H1 (cell line): ENCODE data around the gene MMP1. TPM values are rescaled to one million over a fixed set of nuclear protein-coding genes. Genes with fewer than 3 reads are reported as not detected.

ENCODE experiments used
- polyA plus RNA-seq, 7 experiments: library from polyadenylated mRNA; depleted of rRNA in 3 of 7; stranded (reverse) in 5 of 7; unstranded in 2 of 7; fragments of >200 nt in 5 of 7; fragments of 200-250 nt in 2 of 7; gene quantifications; 1 replicate in 5 of 7; 2 replicates in 1 of 7; 4 replicates in 1 of 7; pipeline versions ENCODE4 v1.2.1 to v1.2.3, GENCODE V29; 2011 to 2013; ENCODE audit warnings: missing spikeins in 2 of 7, mixed read lengths in 2 of 7
- total RNA-seq: library from RNA; stranded (reverse); fragmentation: NEBNext Ultra II Directional; extraction: Animal tissue kit (Norgen Biotek cat#: 25700); gene quantifications from 2 replicates; pipeline ENCODE4 v1.2.1, GENCODE V29; 2021
- TF ChIP-seq, protein P1 (sequence below): fragments of 300-600 bp; sonication (generic); IDR thresholded peaks from 2 replicates; pipeline ENCODE4 v1.7.1; 2012; ENCODE audit warnings: low read length, moderate library complexity, mild to moderate bottlenecking, inconsistent platforms; ENCODE audit not compliant: insufficient replicate concordance

The MMP1 gene
- total and polyA plus RNA-seq, 2 of the 8 experiments (the other 6 are each of a cell fraction or from before 2014, with no cell fraction given) = not detected

DNA sequence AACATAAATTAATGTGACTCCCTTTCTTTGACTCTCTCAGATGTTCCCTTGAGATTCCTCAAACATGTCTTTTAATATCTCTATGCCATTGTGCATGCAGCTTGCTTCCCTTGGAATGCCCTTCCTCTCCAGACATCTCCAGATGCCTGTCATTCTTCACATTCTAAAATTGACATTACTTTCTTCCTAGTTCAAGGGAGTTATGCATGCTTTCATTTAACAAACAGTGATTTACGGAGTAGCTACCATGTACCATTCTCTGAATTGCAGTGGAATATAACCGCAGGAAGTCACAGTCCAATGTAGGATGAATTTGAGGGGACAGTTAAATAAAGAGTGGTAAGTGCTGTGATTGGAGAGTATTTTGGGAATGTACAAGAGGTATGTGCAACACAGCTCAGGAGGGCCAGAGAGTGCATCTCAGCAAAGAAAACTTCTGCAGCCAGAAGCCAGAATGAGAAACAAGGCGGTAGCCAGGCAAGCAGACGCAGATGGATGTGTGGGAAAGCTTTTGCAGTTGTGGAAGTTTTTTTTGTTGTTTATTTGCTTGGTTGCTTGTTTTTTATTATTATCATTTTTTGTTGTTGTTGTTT is 36.2 kb downstream of the MMP1 start (continued):
- TF ChIP-seq, protein P1, sequence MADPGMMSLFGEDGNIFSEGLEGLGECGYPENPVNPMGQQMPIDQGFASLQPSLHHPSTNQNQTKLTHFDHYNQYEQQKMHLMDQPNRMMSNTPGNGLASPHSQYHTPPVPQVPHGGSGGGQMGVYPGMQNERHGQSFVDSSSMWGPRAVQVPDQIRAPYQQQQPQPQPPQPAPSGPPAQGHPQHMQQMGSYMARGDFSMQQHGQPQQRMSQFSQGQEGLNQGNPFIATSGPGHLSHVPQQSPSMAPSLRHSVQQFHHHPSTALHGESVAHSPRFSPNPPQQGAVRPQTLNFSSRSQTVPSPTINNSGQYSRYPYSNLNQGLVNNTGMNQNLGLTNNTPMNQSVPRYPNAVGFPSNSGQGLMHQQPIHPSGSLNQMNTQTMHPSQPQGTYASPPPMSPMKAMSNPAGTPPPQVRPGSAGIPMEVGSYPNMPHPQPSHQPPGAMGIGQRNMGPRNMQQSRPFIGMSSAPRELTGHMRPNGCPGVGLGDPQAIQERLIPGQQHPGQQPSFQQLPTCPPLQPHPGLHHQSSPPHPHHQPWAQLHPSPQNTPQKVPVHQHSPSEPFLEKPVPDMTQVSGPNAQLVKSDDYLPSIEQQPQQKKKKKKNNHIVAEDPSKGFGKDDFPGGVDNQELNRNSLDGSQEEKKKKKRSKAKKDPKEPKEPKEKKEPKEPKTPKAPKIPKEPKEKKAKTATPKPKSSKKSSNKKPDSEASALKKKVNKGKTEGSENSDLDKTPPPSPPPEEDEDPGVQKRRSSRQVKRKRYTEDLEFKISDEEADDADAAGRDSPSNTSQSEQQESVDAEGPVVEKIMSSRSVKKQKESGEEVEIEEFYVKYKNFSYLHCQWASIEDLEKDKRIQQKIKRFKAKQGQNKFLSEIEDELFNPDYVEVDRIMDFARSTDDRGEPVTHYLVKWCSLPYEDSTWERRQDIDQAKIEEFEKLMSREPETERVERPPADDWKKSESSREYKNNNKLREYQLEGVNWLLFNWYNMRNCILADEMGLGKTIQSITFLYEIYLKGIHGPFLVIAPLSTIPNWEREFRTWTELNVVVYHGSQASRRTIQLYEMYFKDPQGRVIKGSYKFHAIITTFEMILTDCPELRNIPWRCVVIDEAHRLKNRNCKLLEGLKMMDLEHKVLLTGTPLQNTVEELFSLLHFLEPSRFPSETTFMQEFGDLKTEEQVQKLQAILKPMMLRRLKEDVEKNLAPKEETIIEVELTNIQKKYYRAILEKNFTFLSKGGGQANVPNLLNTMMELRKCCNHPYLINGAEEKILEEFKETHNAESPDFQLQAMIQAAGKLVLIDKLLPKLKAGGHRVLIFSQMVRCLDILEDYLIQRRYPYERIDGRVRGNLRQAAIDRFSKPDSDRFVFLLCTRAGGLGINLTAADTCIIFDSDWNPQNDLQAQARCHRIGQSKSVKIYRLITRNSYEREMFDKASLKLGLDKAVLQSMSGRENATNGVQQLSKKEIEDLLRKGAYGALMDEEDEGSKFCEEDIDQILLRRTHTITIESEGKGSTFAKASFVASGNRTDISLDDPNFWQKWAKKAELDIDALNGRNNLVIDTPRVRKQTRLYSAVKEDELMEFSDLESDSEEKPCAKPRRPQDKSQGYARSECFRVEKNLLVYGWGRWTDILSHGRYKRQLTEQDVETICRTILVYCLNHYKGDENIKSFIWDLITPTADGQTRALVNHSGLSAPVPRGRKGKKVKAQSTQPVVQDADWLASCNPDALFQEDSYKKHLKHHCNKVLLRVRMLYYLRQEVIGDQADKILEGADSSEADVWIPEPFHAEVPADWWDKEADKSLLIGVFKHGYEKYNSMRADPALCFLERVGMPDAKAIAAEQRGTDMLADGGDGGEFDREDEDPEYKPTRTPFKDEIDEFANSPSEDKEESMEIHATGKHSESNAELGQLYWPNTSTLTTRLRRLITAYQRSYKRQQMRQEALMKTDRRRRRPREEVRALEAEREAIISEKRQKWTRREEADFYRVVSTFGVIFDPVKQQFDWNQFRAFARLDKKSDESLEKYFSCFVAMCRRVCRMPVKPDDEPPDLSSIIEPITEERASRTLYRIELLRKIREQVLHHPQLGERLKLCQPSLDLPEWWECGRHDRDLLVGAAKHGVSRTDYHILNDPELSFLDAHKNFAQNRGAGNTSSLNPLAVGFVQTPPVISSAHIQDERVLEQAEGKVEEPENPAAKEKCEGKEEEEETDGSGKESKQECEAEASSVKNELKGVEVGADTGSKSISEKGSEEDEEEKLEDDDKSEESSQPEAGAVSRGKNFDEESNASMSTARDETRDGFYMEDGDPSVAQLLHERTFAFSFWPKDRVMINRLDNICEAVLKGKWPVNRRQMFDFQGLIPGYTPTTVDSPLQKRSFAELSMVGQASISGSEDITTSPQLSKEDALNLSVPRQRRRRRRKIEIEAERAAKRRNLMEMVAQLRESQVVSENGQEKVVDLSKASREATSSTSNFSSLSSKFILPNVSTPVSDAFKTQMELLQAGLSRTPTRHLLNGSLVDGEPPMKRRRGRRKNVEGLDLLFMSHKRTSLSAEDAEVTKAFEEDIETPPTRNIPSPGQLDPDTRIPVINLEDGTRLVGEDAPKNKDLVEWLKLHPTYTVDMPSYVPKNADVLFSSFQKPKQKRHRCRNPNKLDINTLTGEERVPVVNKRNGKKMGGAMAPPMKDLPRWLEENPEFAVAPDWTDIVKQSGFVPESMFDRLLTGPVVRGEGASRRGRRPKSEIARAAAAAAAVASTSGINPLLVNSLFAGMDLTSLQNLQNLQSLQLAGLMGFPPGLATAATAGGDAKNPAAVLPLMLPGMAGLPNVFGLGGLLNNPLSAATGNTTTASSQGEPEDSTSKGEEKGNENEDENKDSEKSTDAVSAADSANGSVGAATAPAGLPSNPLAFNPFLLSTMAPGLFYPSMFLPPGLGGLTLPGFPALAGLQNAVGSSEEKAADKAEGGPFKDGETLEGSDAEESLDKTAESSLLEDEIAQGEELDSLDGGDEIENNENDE = no peak
